Measurements from ENCODE around the gene RABEPK. TPM values are rescaled to one million over a fixed set of nuclear protein-coding genes. Genes with fewer than 3 reads are reported as not detected.
A peak's percentile ranks its signal among the peaks of the same experiment; 100 is the strongest.

RABEPK gene
- total and polyA plus RNA-seq, 10 of the 15 experiments (the other 5 are each of a cell fraction or from before 2014, with no cell fraction given), result 26.9 to 59.8 (median 39.4) TPM

GRCh38 chr9:125261501-125262293, 61.4 kb downstream of the RABEPK start, which contains the start of gene GAPVD1 (continued):
- TF ChIP-seq, protein P1, sequence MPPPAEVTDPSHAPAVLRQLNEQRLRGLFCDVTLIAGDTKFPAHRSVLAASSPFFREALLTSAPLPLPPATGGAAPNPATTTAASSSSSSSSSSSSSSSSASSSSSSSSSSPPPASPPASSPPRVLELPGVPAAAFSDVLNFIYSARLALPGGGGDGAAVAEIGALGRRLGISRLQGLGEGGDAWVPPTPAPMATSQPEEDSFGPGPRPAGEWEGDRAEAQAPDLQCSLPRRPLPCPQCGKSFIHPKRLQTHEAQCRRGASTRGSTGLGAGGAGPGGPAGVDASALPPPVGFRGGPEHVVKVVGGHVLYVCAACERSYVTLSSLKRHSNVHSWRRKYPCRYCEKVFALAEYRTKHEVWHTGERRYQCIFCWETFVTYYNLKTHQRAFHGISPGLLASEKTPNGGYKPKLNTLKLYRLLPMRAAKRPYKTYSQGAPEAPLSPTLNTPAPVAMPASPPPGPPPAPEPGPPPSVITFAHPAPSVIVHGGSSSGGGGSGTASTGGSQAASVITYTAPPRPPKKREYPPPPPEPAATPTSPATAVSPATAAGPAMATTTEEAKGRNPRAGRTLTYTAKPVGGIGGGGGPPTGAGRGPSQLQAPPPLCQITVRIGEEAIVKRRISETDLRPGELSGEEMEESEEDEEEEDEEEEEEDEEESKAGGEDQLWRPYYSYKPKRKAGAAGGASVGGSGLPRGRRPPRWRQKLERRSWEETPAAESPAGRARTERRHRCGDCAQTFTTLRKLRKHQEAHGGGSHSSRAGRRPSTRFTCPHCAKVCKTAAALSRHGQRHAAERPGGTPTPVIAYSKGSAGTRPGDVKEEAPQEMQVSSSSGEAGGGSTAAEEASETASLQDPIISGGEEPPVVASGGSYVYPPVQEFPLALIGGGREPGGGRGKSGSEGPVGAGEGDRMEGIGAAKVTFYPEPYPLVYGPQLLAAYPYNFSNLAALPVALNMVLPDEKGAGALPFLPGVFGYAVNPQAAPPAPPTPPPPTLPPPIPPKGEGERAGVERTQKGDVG (CRISPR knock-in tag; IDR thresholded peaks at IDR 0.05), result no peak
- TF ChIP-seq, protein P2, sequence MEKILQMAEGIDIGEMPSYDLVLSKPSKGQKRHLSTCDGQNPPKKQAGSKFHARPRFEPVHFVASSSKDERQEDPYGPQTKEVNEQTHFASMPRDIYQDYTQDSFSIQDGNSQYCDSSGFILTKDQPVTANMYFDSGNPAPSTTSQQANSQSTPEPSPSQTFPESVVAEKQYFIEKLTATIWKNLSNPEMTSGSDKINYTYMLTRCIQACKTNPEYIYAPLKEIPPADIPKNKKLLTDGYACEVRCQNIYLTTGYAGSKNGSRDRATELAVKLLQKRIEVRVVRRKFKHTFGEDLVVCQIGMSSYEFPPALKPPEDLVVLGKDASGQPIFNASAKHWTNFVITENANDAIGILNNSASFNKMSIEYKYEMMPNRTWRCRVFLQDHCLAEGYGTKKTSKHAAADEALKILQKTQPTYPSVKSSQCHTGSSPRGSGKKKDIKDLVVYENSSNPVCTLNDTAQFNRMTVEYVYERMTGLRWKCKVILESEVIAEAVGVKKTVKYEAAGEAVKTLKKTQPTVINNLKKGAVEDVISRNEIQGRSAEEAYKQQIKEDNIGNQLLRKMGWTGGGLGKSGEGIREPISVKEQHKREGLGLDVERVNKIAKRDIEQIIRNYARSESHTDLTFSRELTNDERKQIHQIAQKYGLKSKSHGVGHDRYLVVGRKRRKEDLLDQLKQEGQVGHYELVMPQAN (conservative IDR thresholded peaks at IDR 0.05), result peak; percentile 69; the same call in 1 of the 2 replicates
- TF ChIP-seq BACH1 (IDR thresholded peaks at IDR 0.05; ENCODE audit: borderline replicate concordance) (peak; percentile 52), CBX3 (IDR thresholded peaks at IDR 0.05; ENCODE audit: borderline replicate concordance, low read depth) (no peak), SMAD1 (IDR thresholded peaks at IDR 0.05; ENCODE audit: low read depth, partially characterized antibody) (peak; percentile 33), ZZZ3 (IDR thresholded peaks at IDR 0.05; ENCODE audit: control insufficient read depth, insufficient read length, low read depth) (no peak), NFIC (IDR thresholded peaks at IDR 0.05; ENCODE audit: low read depth, low read length) (no peak), ZSCAN29 (IDR thresholded peaks at IDR 0.05) (no peak), TARDBP (IDR thresholded peaks at IDR 0.05; ENCODE audit: borderline replicate concordance) (no peak), ZNF274 (IDR thresholded peaks at IDR 0.05; ENCODE audit: insufficient read depth, insufficient read length) (no peak), PBX3 (IDR thresholded peaks at IDR 0.05; ENCODE audit: insufficient replicate concordance, low read depth, low read length) (no peak), POLR2AphosphoS2 (IDR thresholded peaks at IDR 0.05; ENCODE audit: low read depth, low read length) (peak; percentile 78; the same call in 1 of the 2 replicates), ZNF217 (IDR thresholded peaks at IDR 0.05) (no peak), CTCF (IDR thresholded peaks at IDR 0.05 in 2 of 3, conservative IDR thresholded peaks at IDR 0.05 in 1 of 3; ENCODE audit: control insufficient read depth in 2 of 3, extremely low read depth in 1 of 3, insufficient read depth in 1 of 3, low read depth in 3 of 3, low read length in 3 of 3) (peak; percentile 39 to 63 (median 44); a peak in 5 of 6 replicates), IKZF2 (IDR thresholded peaks at IDR 0.05) (peak in 1 of 2 experiments; percentile 29; a peak in 1 of 4 replicates)
- TF ChIP-seq, protein P3, sequence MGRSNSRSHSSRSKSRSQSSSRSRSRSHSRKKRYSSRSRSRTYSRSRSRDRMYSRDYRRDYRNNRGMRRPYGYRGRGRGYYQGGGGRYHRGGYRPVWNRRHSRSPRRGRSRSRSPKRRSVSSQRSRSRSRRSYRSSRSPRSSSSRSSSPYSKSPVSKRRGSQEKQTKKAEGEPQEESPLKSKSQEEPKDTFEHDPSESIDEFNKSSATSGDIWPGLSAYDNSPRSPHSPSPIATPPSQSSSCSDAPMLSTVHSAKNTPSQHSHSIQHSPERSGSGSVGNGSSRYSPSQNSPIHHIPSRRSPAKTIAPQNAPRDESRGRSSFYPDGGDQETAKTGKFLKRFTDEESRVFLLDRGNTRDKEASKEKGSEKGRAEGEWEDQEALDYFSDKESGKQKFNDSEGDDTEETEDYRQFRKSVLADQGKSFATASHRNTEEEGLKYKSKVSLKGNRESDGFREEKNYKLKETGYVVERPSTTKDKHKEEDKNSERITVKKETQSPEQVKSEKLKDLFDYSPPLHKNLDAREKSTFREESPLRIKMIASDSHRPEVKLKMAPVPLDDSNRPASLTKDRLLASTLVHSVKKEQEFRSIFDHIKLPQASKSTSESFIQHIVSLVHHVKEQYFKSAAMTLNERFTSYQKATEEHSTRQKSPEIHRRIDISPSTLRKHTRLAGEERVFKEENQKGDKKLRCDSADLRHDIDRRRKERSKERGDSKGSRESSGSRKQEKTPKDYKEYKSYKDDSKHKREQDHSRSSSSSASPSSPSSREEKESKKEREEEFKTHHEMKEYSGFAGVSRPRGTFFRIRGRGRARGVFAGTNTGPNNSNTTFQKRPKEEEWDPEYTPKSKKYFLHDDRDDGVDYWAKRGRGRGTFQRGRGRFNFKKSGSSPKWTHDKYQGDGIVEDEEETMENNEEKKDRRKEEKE (IDR thresholded peaks at IDR 0.05), result no peak
